ENCODE measurements around the gene OBSCN.

- TF ChIP-seq, protein P1, sequence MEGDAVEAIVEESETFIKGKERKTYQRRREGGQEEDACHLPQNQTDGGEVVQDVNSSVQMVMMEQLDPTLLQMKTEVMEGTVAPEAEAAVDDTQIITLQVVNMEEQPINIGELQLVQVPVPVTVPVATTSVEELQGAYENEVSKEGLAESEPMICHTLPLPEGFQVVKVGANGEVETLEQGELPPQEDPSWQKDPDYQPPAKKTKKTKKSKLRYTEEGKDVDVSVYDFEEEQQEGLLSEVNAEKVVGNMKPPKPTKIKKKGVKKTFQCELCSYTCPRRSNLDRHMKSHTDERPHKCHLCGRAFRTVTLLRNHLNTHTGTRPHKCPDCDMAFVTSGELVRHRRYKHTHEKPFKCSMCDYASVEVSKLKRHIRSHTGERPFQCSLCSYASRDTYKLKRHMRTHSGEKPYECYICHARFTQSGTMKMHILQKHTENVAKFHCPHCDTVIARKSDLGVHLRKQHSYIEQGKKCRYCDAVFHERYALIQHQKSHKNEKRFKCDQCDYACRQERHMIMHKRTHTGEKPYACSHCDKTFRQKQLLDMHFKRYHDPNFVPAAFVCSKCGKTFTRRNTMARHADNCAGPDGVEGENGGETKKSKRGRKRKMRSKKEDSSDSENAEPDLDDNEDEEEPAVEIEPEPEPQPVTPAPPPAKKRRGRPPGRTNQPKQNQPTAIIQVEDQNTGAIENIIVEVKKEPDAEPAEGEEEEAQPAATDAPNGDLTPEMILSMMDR (IDR thresholded peaks at IDR 0.05), result no peak
- TF ChIP-seq, protein P2, sequence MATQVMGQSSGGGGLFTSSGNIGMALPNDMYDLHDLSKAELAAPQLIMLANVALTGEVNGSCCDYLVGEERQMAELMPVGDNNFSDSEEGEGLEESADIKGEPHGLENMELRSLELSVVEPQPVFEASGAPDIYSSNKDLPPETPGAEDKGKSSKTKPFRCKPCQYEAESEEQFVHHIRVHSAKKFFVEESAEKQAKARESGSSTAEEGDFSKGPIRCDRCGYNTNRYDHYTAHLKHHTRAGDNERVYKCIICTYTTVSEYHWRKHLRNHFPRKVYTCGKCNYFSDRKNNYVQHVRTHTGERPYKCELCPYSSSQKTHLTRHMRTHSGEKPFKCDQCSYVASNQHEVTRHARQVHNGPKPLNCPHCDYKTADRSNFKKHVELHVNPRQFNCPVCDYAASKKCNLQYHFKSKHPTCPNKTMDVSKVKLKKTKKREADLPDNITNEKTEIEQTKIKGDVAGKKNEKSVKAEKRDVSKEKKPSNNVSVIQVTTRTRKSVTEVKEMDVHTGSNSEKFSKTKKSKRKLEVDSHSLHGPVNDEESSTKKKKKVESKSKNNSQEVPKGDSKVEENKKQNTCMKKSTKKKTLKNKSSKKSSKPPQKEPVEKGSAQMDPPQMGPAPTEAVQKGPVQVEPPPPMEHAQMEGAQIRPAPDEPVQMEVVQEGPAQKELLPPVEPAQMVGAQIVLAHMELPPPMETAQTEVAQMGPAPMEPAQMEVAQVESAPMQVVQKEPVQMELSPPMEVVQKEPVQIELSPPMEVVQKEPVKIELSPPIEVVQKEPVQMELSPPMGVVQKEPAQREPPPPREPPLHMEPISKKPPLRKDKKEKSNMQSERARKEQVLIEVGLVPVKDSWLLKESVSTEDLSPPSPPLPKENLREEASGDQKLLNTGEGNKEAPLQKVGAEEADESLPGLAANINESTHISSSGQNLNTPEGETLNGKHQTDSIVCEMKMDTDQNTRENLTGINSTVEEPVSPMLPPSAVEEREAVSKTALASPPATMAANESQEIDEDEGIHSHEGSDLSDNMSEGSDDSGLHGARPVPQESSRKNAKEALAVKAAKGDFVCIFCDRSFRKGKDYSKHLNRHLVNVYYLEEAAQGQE (IDR thresholded peaks at IDR 0.05; ENCODE audit: insufficient read depth in 1 of 2, low read depth in 2 of 2, low read length in 1 of 2), result no peak
These were observed 131.3 kb downstream of the OBSCN start for GRCh38 chr1:228339059-228339704.
